ENCODE measurements around the gene TP53AIP1. TPM values are rescaled to one million over a fixed set of nuclear protein-coding genes. Genes with fewer than 3 reads are reported as not detected.

The TP53AIP1 gene
- total and polyA plus RNA-seq, 10 of the 15 experiments (the other 5 are each of a cell fraction or from before 2014, with no cell fraction given) = 0.01 TPM; not detected in 9

- Histone ChIP-seq H2AFZ (ENCODE audit: control insufficient read depth, low read depth, low read length) (no peak overlapping the region), H3K27me3 (replicated peaks in 1 of 2; ENCODE audit: control insufficient read depth in 2 of 2, insufficient read depth in 2 of 2, low read length in 1 of 2) (peaks cover 0 to 7% of the 10 kb centered on the region in 2 experiments; a peak in 2 of 4 replicates), H3K4me1 (ENCODE audit: control insufficient read depth, insufficient read depth, low read length) (no peaks in the 10 kb centered on the region), H4K20me1 (ENCODE audit: control insufficient read depth, insufficient read depth) (no peaks in the 10 kb centered on the region; the same call in 1 of the 2 replicates), H3K36me3 (ENCODE audit: control insufficient read depth in 2 of 2, insufficient read depth in 2 of 2, low read length in 1 of 2) (no peaks in the 10 kb centered on the region), H3K9me3 (replicated peaks; ENCODE audit: control insufficient read depth, insufficient read depth, low read length) (no peaks in the 10 kb centered on the region), H3K27ac (ENCODE audit: control insufficient read depth, insufficient read depth) (no peak overlapping the region), H3K79me2 (ENCODE audit: control insufficient read depth, insufficient read depth, low read length) (no peaks in the 10 kb centered on the region), H3K4me3 (no peak overlapping the region), H3K9ac (ENCODE audit: control insufficient read depth, insufficient read depth, low read length) (no peak overlapping the region), H3K4me2 (ENCODE audit: control insufficient read depth, insufficient read depth) (no peak overlapping the region)
- ChIA-PET RAD21 (ENCODE audit: unreplicated experiment) (interaction anchor here (0.6 to 1.1 kb wide), 4 partner anchors 14 to 49 kb away, joined by 3 to 6 read pairs (median 4); no protein-coding TSS in a partner anchor), POLR2A (no interaction called here), CTCF (interaction anchor here (0.9 to 4.9 kb wide), 4 partner anchors 8 to 55 kb away, joined by 3 to 21 read pairs (median 4); no protein-coding TSS in a partner anchor), SMC1A (ENCODE audit: uncharacterized antibody, unreplicated experiment) (interaction anchor here (1.1 to 1.4 kb wide), 2 partner anchors 12 to 16 kb away, joined by 3 to 5 read pairs; no protein-coding TSS in a partner anchor)
- ATAC-seq (no peak), FAIRE-seq (no peak), DNase-seq (ENCODE audit: low read depth, low spot score) (no peak)
- in situ Hi-C loops (cut with MboI) (no loop called here), intact Hi-C loops (cut with micrococcal nuclease; ENCODE audit: unreplicated experiment) (no loop called here)
- BruUV-seq (replicated peaks) = no TSS peak
- TF ChIP-seq IRF3 (IDR thresholded peaks at IDR 0.05) = no peak
- TF ChIP-seq SPI1 (IDR thresholded peaks at IDR 0.05; ENCODE audit: borderline replicate concordance, insufficient read depth, low read depth, low read length) = no peak
- no peak for TF ChIP-seq HCFC1 (IDR thresholded peaks at IDR 0.05; ENCODE audit: low read length)
- TF ChIP-seq E4F1 (IDR thresholded peaks at IDR 0.05; ENCODE audit: borderline replicate concordance, partially characterized antibody) = no peak
- no peak for TF ChIP-seq WRNIP1 (IDR thresholded peaks at IDR 0.05; ENCODE audit: borderline replicate concordance, low read depth, low read length)
- no peak for TF ChIP-seq SMC3 (IDR thresholded peaks at IDR 0.05; ENCODE audit: borderline replicate concordance, low read length)
- no peak for TF ChIP-seq RUNX3 (IDR thresholded peaks at IDR 0.05; ENCODE audit: low read length)
- TF ChIP-seq SUZ12 (IDR thresholded peaks at IDR 0.05; ENCODE audit: unreplicated experiment) = no peak
- TF ChIP-seq SRF (IDR thresholded peaks at IDR 0.05; ENCODE audit: low read depth in 2 of 2, low read length in 2 of 2) = no peak
- no peak for TF ChIP-seq SMAD1 (IDR thresholded peaks at IDR 0.05; ENCODE audit: low read depth, partially characterized antibody)
- no peak for TF ChIP-seq PAX8 (IDR thresholded peaks at IDR 0.05)
- no peak for TF ChIP-seq PKNOX1 (IDR thresholded peaks at IDR 0.05)
- TF ChIP-seq BMI1 (IDR thresholded peaks at IDR 0.05; ENCODE audit: borderline replicate concordance) = no peak
- no peak for TF ChIP-seq YBX1 (IDR thresholded peaks at IDR 0.05)
- WGBS (ENCODE audit: insufficient coverage, insufficient replicate concordance, low lambda C conversion rate, missing lambda C conversion rate) = 20% methylated on average over 5 of the region's 5 CpGs
Observed at GRCh38 chr11:128940156-128940555, 2.5 kb downstream of the TP53AIP1 start.

All from GM12878 (cell line).